Spleen (tissue), 13 donors: ENCODE results near the gene SERPINH1. TPM values are rescaled to one million over a fixed set of nuclear protein-coding genes. Genes with fewer than 3 reads are reported as not detected.

Source experiments
- DNase-seq: peaks from one replicate; pipeline ENCODE4 v3.0.0-alpha.2; 2020
- H3K27ac ChIP-seq, 8 donors: fragments of 200-600 bp; sonication (generic) in 7 of 8; 1 replicate in 4 of 8; 2 replicates in 4 of 8; pipeline versions ENCODE4 v1.5.0 to v1.8.0; 2016 to 2021; ENCODE audit warnings: inconsistent platforms in 4 of 8, mild to moderate bottlenecking in 4 of 8, moderate library complexity in 1 of 8
- H3K27me3 ChIP-seq, 7 donors: fragments of 200-600 bp; sonication (generic) in 6 of 7; replicated peaks in 1 of 7; 1 replicate in 4 of 7; 2 replicates in 3 of 7; pipeline versions ENCODE4 v1.5.0 to v1.8.0; 2016 to 2021; ENCODE audit warnings: inconsistent platforms in 3 of 7, mild to moderate bottlenecking in 1 of 7
- H3K36me3 ChIP-seq, 6 donors: fragments of 200-600 bp; sonication (generic) in 5 of 6; 1 replicate in 4 of 6; 2 replicates in 2 of 6; pipeline versions ENCODE4 v1.5.0 to v1.8.0; 2016 to 2021; ENCODE audit warnings: inconsistent platforms in 2 of 6
- H3K4me1 ChIP-seq, 6 donors: fragments of 200-600 bp; sonication (generic) in 5 of 6; 1 replicate in 3 of 6; 2 replicates in 3 of 6; pipeline versions ENCODE4 v1.5.0 to v1.8.0; 2016 to 2021; ENCODE audit warnings: inconsistent platforms in 3 of 6
- H3K4me3 ChIP-seq, 8 donors: fragments of 200-600 bp; sonication (generic) in 7 of 8; 1 replicate in 4 of 8; 2 replicates in 4 of 8; pipeline versions ENCODE4 v1.5.0 to v1.8.0; 2016 to 2021; ENCODE audit warnings: inconsistent platforms in 4 of 8, mild to moderate bottlenecking in 4 of 8, moderate library complexity in 2 of 8
- H3K9me3 ChIP-seq, 8 donors: fragments of 200-600 bp; sonication (generic) in 7 of 8; 1 replicate in 4 of 8; 2 replicates in 4 of 8; pipeline versions ENCODE4 v1.5.0 to v1.8.0; 2016 to 2021; ENCODE audit warnings: inconsistent platforms in 4 of 8
- POLR2A ChIP-seq, 3 donors: fragments of 450-650 bp; IDR thresholded peaks; one replicate each; pipeline ENCODE4 v1.5.1; 2017; ENCODE audit warnings: antibody characterized with exemption in 3 of 3, mild to moderate bottlenecking in 1 of 3
- POLR2AphosphoS5 ChIP-seq, 3 donors: sonication (generic); formaldehyde crosslinking; IDR thresholded peaks; one replicate each; pipeline ENCODE4 v1.5.1; 2017; ENCODE audit warnings: antibody characterized with exemption in 3 of 3
- WGBS, 5 donors: extraction: QIAGEN DNeasy Blood & Tissue Kit in 3 of 5; methylation state at CpG; one replicate each; pipeline versions ENCODE4 v1.1.5 to v1.1.7; 2013 to 2018; 5-methylcytosine and 5-hydroxymethylcytosine counted together
- intact Hi-C: fragments of 100-400 bp; cut with DNase I; formaldehyde crosslinking; loops from one replicate; pipeline ENCODE4 v1.15.0; 2023; ENCODE audit warnings: low total_unique reads
- long read RNA-seq, 2 donors: transcript quantifications; one replicate each; lab custom pipeline, GENCODE V29; 2026
- polyA plus RNA-seq, 3 donors: library from polyadenylated mRNA; stranded (reverse); fragments of 200-250 nt; gene quantifications; one replicate each; pipeline ENCODE4 v1.2.1, GENCODE V29; 2013
- total RNA-seq, 7 donors: library from RNA; depleted of rRNA in 3 of 7; stranded (reverse); fragments of >200 nt in 3 of 7; fragmentation: NEBNext Ultra II Directional in 4 of 7; extraction: Animal tissue kit (Norgen Biotek cat#: 25700) in 4 of 7; gene quantifications; one replicate each; pipeline versions ENCODE4 v1.1.0 to v1.2.1, GENCODE V29; 2016 to 2021
- TF ChIP-seq, protein P1 (sequence below), 11 experiments: fragments of 200-600 bp in 7 of 11; fragments of 450-650 bp in 4 of 11; sonication (generic) in 4 of 11; IDR thresholded peaks in 8 of 11; conservative IDR thresholded peaks in 3 of 11; 1 replicate in 7 of 11; 2 replicates in 4 of 11; pipeline versions ENCODE4 v1.4.0 to v1.8.0; 2016 to 2021; ENCODE audit warnings: antibody characterized with exemption in 11 of 11, inconsistent platforms in 4 of 11, mild to moderate bottlenecking in 1 of 11
- donor health status: healthy with polysubstance abuse.
- donor health status: DM: no; HTN: no; CAD: no; lungs with moderate emphysema.
- donor health status: DM: no; HTN: no; CAD: no.
- donor health status: Bipolar disorder and iron deficiency.
- donor health status: healthy.
- donor health status: DM: no; HTN: no; CAD: no.
- donor health status: DM: yes; HTN: yes; CAD: no.

Gene SERPINH1
- total RNA-seq (100 to 1,000 TPM in 2 of 7 donors, 10 to 100 TPM in 5; 54.9 to 145 (median 87.5) TPM), polyA plus RNA-seq (10 to 100 TPM; 19.0 to 39.1 (median 33.0) TPM)
- long read RNA-seq, donor 1, transcript SERPINH1-201 (5 exons, 2,225 nt) = major isoform, 96 of 287 reads
- long read RNA-seq, donor 1, partial matches to known transcripts = 189 of 287 reads
- long read RNA-seq, donor 1, other reads (novel, unspliced or antisense) = 0 of 287 reads
- long read RNA-seq, donor 2, transcript SERPINH1-201 (5 exons, 2,225 nt) = major isoform, 86 of 197 reads
- long read RNA-seq, donor 2, partial matches to known transcripts = 108 of 197 reads
- long read RNA-seq, donor 2, other reads (novel, unspliced or antisense) = 0 of 197 reads

DNA sequence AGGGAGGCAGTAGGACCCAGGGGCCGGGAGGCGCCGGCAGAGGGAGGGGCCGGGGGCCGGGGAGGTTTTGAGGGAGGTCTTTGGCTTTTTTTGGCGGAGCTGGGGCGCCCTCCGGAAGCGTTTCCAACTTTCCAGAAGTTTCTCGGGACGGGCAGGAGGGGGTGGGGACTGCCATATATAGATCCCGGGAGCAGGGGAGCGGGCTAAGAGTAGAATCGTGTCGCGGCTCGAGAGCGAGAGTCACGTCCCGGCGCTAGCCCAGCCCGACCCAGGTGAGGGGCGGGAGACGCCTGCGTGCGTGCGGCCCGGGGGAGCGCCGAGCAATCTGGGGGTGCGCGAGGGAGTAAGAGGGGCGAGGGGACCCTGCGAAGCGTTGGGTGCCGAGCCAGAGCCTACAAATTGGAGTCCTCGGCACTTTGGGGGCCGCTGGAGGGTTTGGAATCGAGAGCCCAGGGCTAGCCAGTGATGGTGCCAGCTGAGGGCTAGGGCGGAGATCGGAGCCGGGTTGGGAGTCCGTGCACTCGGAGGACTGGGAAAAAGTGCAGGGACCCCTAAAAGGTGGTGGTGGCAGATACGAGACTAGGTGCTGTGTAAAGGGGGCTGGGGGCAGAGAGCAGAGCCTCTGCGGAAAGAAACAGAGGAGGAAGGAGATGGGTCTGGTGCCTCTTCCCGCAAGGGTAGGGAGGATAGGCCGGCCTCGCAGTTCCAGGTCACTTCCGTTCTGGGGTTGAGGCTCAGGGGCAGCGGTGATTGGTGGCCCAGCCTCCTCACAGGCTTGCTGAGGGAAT, at the start of gene SERPINH1:
Gene SERPINH1 (plus strand): TSS at position 206 of the 788 bp plus-strand sequence. CDS start 4,097 bp downstream, outside the sequence.
- TF ChIP-seq POLR2AphosphoS5 (IDR thresholded peaks at IDR 0.05) (peak; percentile 77 to 84 (median 81)), POLR2A (IDR thresholded peaks at IDR 0.05) (peak in 1 of 3 donors; percentile 49)
- TF ChIP-seq, protein P1, sequence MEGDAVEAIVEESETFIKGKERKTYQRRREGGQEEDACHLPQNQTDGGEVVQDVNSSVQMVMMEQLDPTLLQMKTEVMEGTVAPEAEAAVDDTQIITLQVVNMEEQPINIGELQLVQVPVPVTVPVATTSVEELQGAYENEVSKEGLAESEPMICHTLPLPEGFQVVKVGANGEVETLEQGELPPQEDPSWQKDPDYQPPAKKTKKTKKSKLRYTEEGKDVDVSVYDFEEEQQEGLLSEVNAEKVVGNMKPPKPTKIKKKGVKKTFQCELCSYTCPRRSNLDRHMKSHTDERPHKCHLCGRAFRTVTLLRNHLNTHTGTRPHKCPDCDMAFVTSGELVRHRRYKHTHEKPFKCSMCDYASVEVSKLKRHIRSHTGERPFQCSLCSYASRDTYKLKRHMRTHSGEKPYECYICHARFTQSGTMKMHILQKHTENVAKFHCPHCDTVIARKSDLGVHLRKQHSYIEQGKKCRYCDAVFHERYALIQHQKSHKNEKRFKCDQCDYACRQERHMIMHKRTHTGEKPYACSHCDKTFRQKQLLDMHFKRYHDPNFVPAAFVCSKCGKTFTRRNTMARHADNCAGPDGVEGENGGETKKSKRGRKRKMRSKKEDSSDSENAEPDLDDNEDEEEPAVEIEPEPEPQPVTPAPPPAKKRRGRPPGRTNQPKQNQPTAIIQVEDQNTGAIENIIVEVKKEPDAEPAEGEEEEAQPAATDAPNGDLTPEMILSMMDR (IDR thresholded peaks at IDR 0.05 in 8 of 11, conservative IDR thresholded peaks at IDR 0.05 in 3 of 11) = no peak
- Histone ChIP-seq H3K27me3 (peaks cover 0 to 13% (median 0%) of the 10 kb centered on the region in 7 donors), H3K36me3 (peaks cover 0 to 15% (median 11%) of the 10 kb centered on the region in 6 donors), H3K27ac (peak within 1 kb of the TSS; percentile 93 to 98 (median 95)), H3K9me3 (no peaks in the 10 kb centered on the region), H3K4me1 (peaks cover 42 to 97% (median 68%) of the 10 kb centered on the region in 6 donors), H3K4me3 (peak within 1 kb of the TSS; percentile 72 to 91 (median 76))
- WGBS, 5 donors = 1% methylated on average over 46 to 51 of the region's 51 CpGs
- peak; percentile 90 for DNase-seq
- intact Hi-C loops = no loop called here

- WGBS, 5 donors = 81 to 85% (median 82%) methylated on average over 5 of the region's 5 CpGs
- Histone ChIP-seq H3K27me3 (no peaks in the 10 kb centered on the region), H3K4me3 (no peak overlapping the region), H3K27ac (peak overlapping the region in 1 of 8 donors; percentile 16), H3K4me1 (peaks cover 20 to 99% (median 71%) of the 10 kb centered on the region in 6 donors), H3K36me3 (no peaks in the 10 kb centered on the region), H3K9me3 (no peaks in the 10 kb centered on the region)
- no peak for TF ChIP-seq POLR2AphosphoS5 (IDR thresholded peaks at IDR 0.05)
- no peak for TF ChIP-seq POLR2A (IDR thresholded peaks at IDR 0.05)
- DNase-seq = no peak
- intact Hi-C loops = no loop called here
These were observed 48.8 kb upstream of the SERPINH1 start for GRCh38 chr11:75513250-75513649.

- intact Hi-C loops = no loop called here
- no peak for DNase-seq
These were observed 47.5 kb upstream of the SERPINH1 start for GRCh38 chr11:75514596-75514995.

GRCh38 chr11:75516140-75516539, 45.9 kb upstream of the SERPINH1 start:
- H3K27me3 ChIP-seq = no peaks in the 10 kb centered on the region
- intact Hi-C loops = no loop called here
- no peak for DNase-seq
- TF ChIP-seq, protein P1 (IDR thresholded peaks at IDR 0.05 in 8 of 11, conservative IDR thresholded peaks at IDR 0.05 in 3 of 11) = no peak
- TF ChIP-seq POLR2A (IDR thresholded peaks at IDR 0.05) = no peak
- TF ChIP-seq POLR2AphosphoS5 (IDR thresholded peaks at IDR 0.05) = no peak
- H3K36me3 ChIP-seq = no peaks in the 10 kb centered on the region
- no peak overlapping the region for H3K4me3 ChIP-seq
- H3K27ac ChIP-seq = peak overlapping the region in 1 of 8 donors; percentile 27
- H3K4me1 ChIP-seq = peaks cover 7 to 98% (median 65%) of the 10 kb centered on the region in 6 donors
- no peaks in the 10 kb centered on the region for H3K9me3 ChIP-seq
- 73 to 100% (median 97%) methylated on average over 2 to 3 of the region's 3 CpGs for WGBS, 5 donors

More at GRCh38 chr11:75514596-75514995, 47.5 kb upstream of the SERPINH1 start:
- TF ChIP-seq, protein P1 (IDR thresholded peaks at IDR 0.05 in 8 of 11, conservative IDR thresholded peaks at IDR 0.05 in 3 of 11) = no peak
- TF ChIP-seq POLR2A (IDR thresholded peaks at IDR 0.05) (no peak), POLR2AphosphoS5 (IDR thresholded peaks at IDR 0.05) (no peak)
- Histone ChIP-seq H3K27ac (peak overlapping the region in 1 of 8 donors; percentile 27), H3K4me3 (no peak overlapping the region), H3K4me1 (peaks cover 7 to 98% (median 69%) of the 10 kb centered on the region in 6 donors), H3K27me3 (no peaks in the 10 kb centered on the region), H3K9me3 (no peaks in the 10 kb centered on the region), H3K36me3 (no peaks in the 10 kb centered on the region)
